OCI-LY3 (cell line): ENCODE data around the gene AGBL3.

Experiments used
- H2AFZ ChIP-seq: fragments of 200-600, 300-600 bp; shearing (Covaris generic); 2 replicates; pipeline ENCODE4 v1.6.0; 2014; ENCODE audit warnings: antibody characterized with exemption, low read depth, low read length
- H3K27ac ChIP-seq: fragments of 200-600, 300-600 bp; sonication (generic); 2 replicates; pipeline ENCODE4 v1.5.1; 2014; ENCODE audit warnings: mild to moderate bottlenecking, low read length, moderate library complexity, mixed read lengths
- H3K27me3 ChIP-seq: fragments of 200-600, 300-600 bp; sonication (generic); 2 replicates; pipeline ENCODE4 v1.6.1; 2014; ENCODE audit warnings: low read depth, low read length, mixed read lengths
- H3K36me3 ChIP-seq: fragments of 200-600, 300-600 bp; sonication (generic); replicated peaks from 2 replicates; pipeline ENCODE3; 2014; ENCODE audit warnings: low read depth, low read length, mixed read lengths
- H3K4me1 ChIP-seq: fragments of 300-600, 200-600 bp; sonication (generic); 2 replicates; pipeline ENCODE4 v1.6.1; 2014; ENCODE audit warnings: low read length, mixed read lengths
- H3K4me2 ChIP-seq: fragments of 200-600, 300-600 bp; sonication (generic); 2 replicates; pipeline ENCODE4 v1.6.1; 2014; ENCODE audit warnings: low read length, mixed read lengths
- H3K4me3 ChIP-seq: fragments of 300-600, 200-600 bp; sonication (generic); 2 replicates; pipeline ENCODE4 v1.5.1; 2014; ENCODE audit warnings: antibody characterized with exemption, mild to moderate bottlenecking, low read length, moderate library complexity
- H3K79me2 ChIP-seq: fragments of 300-600, 200-600 bp; shearing (Covaris generic); 2 replicates; pipeline ENCODE4 v1.6.1; 2014; ENCODE audit warnings: mild to moderate bottlenecking, low read length, mixed read lengths
- H3K9ac ChIP-seq: fragments of 300-600, 200-600 bp; shearing (Covaris generic); 2 replicates; pipeline ENCODE4 v1.6.0; 2014; ENCODE audit warnings: mild to moderate bottlenecking, low read length, moderate library complexity
- H3K9me3 ChIP-seq: fragments of 200-600, 300-600 bp; shearing (Covaris generic); 2 replicates; pipeline ENCODE4 v1.6.1; 2014; ENCODE audit warnings: low read length, mixed read lengths; ENCODE audit not compliant: insufficient read depth
- H4K20me1 ChIP-seq: fragments of 200-600, 300-600 bp; sonication (generic); 2 replicates; pipeline ENCODE4 v1.6.1; 2016; ENCODE audit warnings: low read length, mixed read lengths; ENCODE audit not compliant: insufficient read depth
- EZH2phosphoT487 ChIP-seq: fragments of 200-600 bp; shearing (Covaris generic); IDR thresholded peaks from 2 replicates; pipeline ENCODE4 v1.6.1; 2018; ENCODE audit warnings: antibody characterized with exemption, mixed run types, low read depth
- TF ChIP-seq, protein P1 (sequence below): fragments of 200-600, 300-600 bp; sonication (generic); IDR thresholded peaks from 2 replicates; pipeline ENCODE4 v1.5.1; 2014; ENCODE audit warnings: antibody characterized with exemption, low read length, low read depth

AGBL3 gene

DNA sequence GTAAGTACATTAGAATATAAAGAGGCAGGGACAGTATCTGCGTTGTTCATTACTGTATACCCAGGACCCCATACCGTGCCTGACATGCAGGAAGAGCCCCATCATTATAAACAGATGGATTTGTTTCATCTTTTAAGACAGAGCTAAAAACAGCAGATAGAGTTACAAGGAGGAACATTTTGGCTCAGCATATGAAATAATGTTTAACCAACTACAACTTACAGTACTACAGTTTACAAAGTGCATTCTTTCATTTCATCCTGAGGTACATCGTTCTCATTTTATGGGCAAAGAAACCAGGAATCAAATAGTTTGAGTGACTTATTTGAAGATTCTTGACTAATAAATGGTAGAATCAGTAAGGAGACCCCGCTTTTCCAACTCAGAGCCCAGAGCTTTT, 38.1 kb upstream of the AGBL3 start:
- no peak for TF ChIP-seq EZH2phosphoT487
- TF ChIP-seq, protein P1, sequence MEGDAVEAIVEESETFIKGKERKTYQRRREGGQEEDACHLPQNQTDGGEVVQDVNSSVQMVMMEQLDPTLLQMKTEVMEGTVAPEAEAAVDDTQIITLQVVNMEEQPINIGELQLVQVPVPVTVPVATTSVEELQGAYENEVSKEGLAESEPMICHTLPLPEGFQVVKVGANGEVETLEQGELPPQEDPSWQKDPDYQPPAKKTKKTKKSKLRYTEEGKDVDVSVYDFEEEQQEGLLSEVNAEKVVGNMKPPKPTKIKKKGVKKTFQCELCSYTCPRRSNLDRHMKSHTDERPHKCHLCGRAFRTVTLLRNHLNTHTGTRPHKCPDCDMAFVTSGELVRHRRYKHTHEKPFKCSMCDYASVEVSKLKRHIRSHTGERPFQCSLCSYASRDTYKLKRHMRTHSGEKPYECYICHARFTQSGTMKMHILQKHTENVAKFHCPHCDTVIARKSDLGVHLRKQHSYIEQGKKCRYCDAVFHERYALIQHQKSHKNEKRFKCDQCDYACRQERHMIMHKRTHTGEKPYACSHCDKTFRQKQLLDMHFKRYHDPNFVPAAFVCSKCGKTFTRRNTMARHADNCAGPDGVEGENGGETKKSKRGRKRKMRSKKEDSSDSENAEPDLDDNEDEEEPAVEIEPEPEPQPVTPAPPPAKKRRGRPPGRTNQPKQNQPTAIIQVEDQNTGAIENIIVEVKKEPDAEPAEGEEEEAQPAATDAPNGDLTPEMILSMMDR, result no peak
- Histone ChIP-seq H2AFZ (no peak overlapping the region), H3K27me3 (peaks cover 22% of the 10 kb centered on the region), H3K79me2 (no peaks in the 10 kb centered on the region), H3K4me3 (no peak overlapping the region), H3K9ac (no peak overlapping the region), H3K36me3 (no peaks in the 10 kb centered on the region), H3K27ac (no peak overlapping the region), H3K4me2 (no peak overlapping the region), H3K4me1 (peaks cover 3% of the 10 kb centered on the region), H4K20me1 (no peaks in the 10 kb centered on the region), H3K9me3 (no peaks in the 10 kb centered on the region)

DNA sequence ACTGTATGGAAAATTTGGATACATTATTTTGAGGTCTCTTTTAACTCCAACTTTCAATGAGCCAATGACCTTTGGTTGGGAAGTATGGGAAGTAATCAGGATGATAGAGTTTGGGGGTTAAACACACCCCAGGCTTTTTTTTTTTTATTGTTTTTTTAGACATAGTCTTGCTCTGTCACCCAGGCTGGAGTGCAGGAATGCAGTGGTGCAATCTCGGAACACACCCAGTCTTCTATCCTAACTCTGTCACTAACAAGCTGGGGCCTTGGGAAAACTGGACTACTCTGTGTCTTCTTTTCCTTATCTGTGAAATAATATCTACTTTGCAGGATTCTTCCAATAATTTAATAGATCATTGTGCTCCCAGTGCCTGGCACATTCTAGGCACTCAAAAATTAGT, 37.6 kb upstream of the AGBL3 start:
- H3K79me2 ChIP-seq, result no peaks in the 10 kb centered on the region
- H3K27ac ChIP-seq, result no peak overlapping the region
- no peak overlapping the region for H3K4me3 ChIP-seq
- no peaks in the 10 kb centered on the region for H4K20me1 ChIP-seq
- no peak overlapping the region for H3K4me2 ChIP-seq
- no peaks in the 10 kb centered on the region for H3K9me3 ChIP-seq
- TF ChIP-seq EZH2phosphoT487, result no peak
- TF ChIP-seq, protein P1, result no peak
- no peak overlapping the region for H2AFZ ChIP-seq
- H3K36me3 ChIP-seq, result no peaks in the 10 kb centered on the region
- H3K4me1 ChIP-seq, result peaks cover 3% of the 10 kb centered on the region
- no peak overlapping the region for H3K9ac ChIP-seq
- H3K27me3 ChIP-seq, result peaks cover 25% of the 10 kb centered on the region

DNA sequence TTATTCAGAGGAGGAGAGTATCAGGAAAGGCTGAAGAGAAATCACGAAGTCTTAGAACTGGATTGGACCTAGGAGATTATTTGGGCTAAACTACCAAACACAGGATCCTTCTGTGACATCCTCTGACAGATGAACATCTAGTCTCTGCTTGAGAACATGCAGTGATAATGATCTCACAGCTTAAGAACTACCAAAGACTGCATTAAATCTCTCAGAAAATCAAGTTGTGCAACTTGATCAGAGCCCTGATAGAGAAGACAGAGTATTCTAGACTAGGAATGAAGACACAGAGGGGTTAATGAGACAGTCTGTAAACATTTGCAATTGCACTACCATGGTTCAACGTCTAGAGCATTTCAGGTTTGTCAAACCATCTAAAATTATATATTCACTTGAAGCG, 37.1 kb upstream of the AGBL3 start:
- Histone ChIP-seq H3K4me1 (no peaks in the 10 kb centered on the region; the same call in 1 of the 2 replicates), H3K27ac (no peak overlapping the region), H3K36me3 (no peaks in the 10 kb centered on the region)

DNA sequence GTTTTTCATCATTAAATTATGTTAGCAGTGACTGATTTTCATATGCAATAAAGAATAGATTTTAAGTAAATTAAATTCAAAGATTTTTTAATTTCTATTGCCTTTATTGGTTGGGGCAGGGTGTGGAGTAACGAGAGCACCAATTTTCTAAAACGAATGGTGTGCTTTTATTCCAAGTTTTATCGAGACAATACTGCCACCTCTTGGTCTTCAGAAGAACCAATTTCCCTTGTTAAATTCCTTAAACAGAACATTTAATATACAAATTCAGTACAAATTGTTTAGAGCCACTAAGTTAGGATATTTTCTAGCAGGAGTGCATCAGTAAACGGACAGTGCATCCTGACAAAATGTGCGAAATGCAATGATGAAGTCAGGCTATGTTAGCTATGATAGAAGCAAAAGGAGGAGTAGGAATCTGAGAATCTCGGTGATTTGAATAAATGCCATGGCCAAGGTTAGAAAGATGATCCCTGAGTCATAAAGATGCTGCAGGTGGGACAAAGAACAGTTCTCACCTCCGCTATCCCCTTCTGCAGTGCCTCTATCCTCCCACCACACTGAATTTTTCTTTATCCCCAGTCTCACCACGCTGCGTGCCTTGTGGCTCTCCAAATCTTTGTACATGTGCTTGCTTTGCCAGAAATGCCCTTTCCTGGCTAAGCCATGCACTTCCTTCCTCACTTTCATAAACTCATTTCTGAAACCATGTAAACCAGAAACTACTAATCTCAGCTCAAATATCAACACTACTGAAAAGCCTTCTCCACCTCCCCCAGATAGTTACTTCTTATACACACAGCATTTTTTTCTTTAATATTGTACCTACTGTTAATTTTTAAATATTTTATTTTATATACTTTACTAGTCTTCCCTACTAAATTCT, 31.9 kb upstream of the AGBL3 start:
- no peaks in the 10 kb centered on the region for H4K20me1 ChIP-seq
- no peak for TF ChIP-seq EZH2phosphoT487
- TF ChIP-seq, protein P1, result peak; percentile 70
- no peak overlapping the region for H3K27ac ChIP-seq
- no peak overlapping the region for H3K4me3 ChIP-seq
- no peaks in the 10 kb centered on the region for H3K36me3 ChIP-seq
- no peaks in the 10 kb centered on the region for H3K79me2 ChIP-seq
- no peak overlapping the region for H3K9ac ChIP-seq
- H2AFZ ChIP-seq, result no peak overlapping the region
- H3K4me2 ChIP-seq, result no peak overlapping the region
- H3K9me3 ChIP-seq, result no peaks in the 10 kb centered on the region
- peaks cover 21% of the 10 kb centered on the region for H3K27me3 ChIP-seq
- H3K4me1 ChIP-seq, result 0 out of 2 replicates have a peak, but pooled peaks cover 3% of the 10 kb centered on the region

More for the DNA sequence above, 37.1 kb upstream of the AGBL3 start:
- Histone ChIP-seq H3K9me3 (no peaks in the 10 kb centered on the region), H3K4me3 (no peak overlapping the region), H3K27me3 (peaks cover 27% of the 10 kb centered on the region), H3K79me2 (no peaks in the 10 kb centered on the region), H3K4me2 (no peak overlapping the region), H4K20me1 (no peaks in the 10 kb centered on the region), H2AFZ (no peak overlapping the region), H3K9ac (no peak overlapping the region)
- TF ChIP-seq, protein P1, result no peak
- TF ChIP-seq EZH2phosphoT487, result no peak
